Esophagus squamous epithelium (tissue), 4 donors: ENCODE data around the gene ASCC2.

ENCODE experiments used
- CTCF ChIP-seq, 6 experiments: fragments of 450-650 bp in 4 of 6; fragments of 200-600 bp in 2 of 6; sonication (generic) in 2 of 6; IDR thresholded peaks; one replicate each; pipeline ENCODE4 v1.5.1; 2016 to 2019; ENCODE audit warnings: antibody characterized with exemption in 6 of 6, mild to moderate bottlenecking in 4 of 6, moderate library complexity in 4 of 6
- POLR2A ChIP-seq, 4 donors: fragments of 450-650 bp; IDR thresholded peaks; one replicate each; pipeline ENCODE4 v1.6.1; 2017; ENCODE audit warnings: antibody characterized with exemption in 4 of 4, mild to moderate bottlenecking in 4 of 4, moderate library complexity in 3 of 4

- TF ChIP-seq CTCF (IDR thresholded peaks at IDR 0.05) (no peak), POLR2A (IDR thresholded peaks at IDR 0.05) (no peak)
Observed at GRCh38 chr22:29742326-29742725, 95.7 kb downstream of the ASCC2 start.
